H54 (cell line): ENCODE results near the gene SCN9A.
"Not testable (repeated sequence)": the region's sequence is repeated elsewhere in the genome, so short reads cannot be mapped to it uniquely, and the experiment has no call there.

Experiments used
- DNase-seq: peaks from one replicate; pipeline ENCODE4 v3.0.0; 2011; ENCODE audit warnings: low spot score, mixed read lengths; ENCODE audit not compliant: insufficient read length
- FAIRE-seq: peaks from 3 replicates; lab custom pipeline; 2011; peaks lifted over from hg19 to GRCh38; lab: Jason Lieb, UNC
- POLR2A ChIP-seq: IDR thresholded peaks from 2 replicates; pipeline ENCODE4 v1.6.1; 2011; ENCODE audit warnings: low read depth, mild to moderate bottlenecking, low read length

Gene SCN9A

GRCh38 chr2:166375736-166376487, at the start of gene SCN9A:
Gene SCN9A, minus strand, starts transcription at chr2:166375944. Its CDS starts 64,188 bp downstream, at chr2:166311756.
- DNase-seq (peak; percentile 68), FAIRE-seq (no peak)
- no peak for TF ChIP-seq POLR2A

GRCh38 chr2:166424841-166425240, 49.1 kb upstream of the SCN9A start:
- DNase-seq (no peak), FAIRE-seq (no peak)
- TF ChIP-seq POLR2A: no peak

GRCh38 chr2:166419616-166419934, 43.8 kb upstream of the SCN9A start:
- TF ChIP-seq POLR2A: no peak
- FAIRE-seq: peak; percentile 41
- DNase-seq: no peak

- FAIRE-seq (no peak), DNase-seq (no peak)
- TF ChIP-seq POLR2A: no peak
Measured at GRCh38 chr2:166418853-166419615, 43.3 kb upstream of the SCN9A start.

- TF ChIP-seq POLR2A: no peak
- FAIRE-seq: peak; percentile 30
- no peak for DNase-seq
Measured at GRCh38 chr2:166417669-166418068, 41.9 kb upstream of the SCN9A start.

- FAIRE-seq (no peak), DNase-seq (no peak)
- no peak for TF ChIP-seq POLR2A
Measured at GRCh38 chr2:166413255-166413654, 37.5 kb upstream of the SCN9A start.

GRCh38 chr2:166411473-166412230, 35.9 kb upstream of the SCN9A start:
- no peak for FAIRE-seq
- no peak for TF ChIP-seq POLR2A
- DNase-seq: no peak

- TF ChIP-seq POLR2A: no peak
- no peak for DNase-seq
- FAIRE-seq: peak; percentile 95
Measured at GRCh38 chr2:166410828-166411472, 35.2 kb upstream of the SCN9A start.

GRCh38 chr2:166407746-166408145, 32.0 kb upstream of the SCN9A start:
- FAIRE-seq, DNase-seq: not testable (repeated sequence)

GRCh38 chr2:166406374-166406773, 30.6 kb upstream of the SCN9A start:
- no peak for DNase-seq

GRCh38 chr2:166405569-166405926, 29.8 kb upstream of the SCN9A start:
- FAIRE-seq (no peak), DNase-seq (no peak)
- TF ChIP-seq POLR2A: no peak

More at GRCh38 chr2:166406374-166406773, 30.6 kb upstream of the SCN9A start:
- no peak for TF ChIP-seq POLR2A
- no peak for FAIRE-seq

- no peak for TF ChIP-seq POLR2A
- FAIRE-seq (no peak), DNase-seq (no peak)
Measured at GRCh38 chr2:166404831-166405568, 29.3 kb upstream of the SCN9A start.

GRCh38 chr2:166394245-166394644, 18.5 kb upstream of the SCN9A start:
- TF ChIP-seq POLR2A: no peak
- FAIRE-seq: no peak
- no peak for DNase-seq
